Activated gamma-delta T cell treated with anti-CD3 and anti-CD28 coated beads, Interleukin-2, amount 50 U/mL, for 16 hours (primary cell): Measurements from ENCODE around the gene KPRP.

ENCODE experiments used
- DNase-seq: peaks from one replicate; pipeline ENCODE4 v3.0.0-alpha.2; 2020; ENCODE audit warnings: low read depth

KPRP gene

DNA sequence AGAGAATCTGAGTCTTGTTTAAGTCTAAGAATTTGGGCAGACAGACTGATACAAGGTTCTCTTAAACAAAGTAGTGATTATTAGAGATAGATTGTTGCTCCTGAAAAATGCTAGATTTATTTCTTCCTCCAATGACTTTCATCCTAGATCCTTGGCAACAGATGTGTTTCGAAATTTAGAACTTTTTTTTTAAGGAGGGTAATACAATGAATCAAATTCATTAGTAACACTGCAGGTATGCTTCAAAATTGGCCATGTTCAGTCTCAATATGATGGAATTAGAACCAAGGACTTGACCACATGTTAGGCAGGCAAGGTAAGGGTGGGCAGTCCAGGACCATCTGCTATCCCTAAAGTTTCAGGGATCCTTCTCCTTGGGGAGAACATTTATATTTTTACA is 12.6 kb downstream of the KPRP start:
- no peak for DNase-seq

DNA sequence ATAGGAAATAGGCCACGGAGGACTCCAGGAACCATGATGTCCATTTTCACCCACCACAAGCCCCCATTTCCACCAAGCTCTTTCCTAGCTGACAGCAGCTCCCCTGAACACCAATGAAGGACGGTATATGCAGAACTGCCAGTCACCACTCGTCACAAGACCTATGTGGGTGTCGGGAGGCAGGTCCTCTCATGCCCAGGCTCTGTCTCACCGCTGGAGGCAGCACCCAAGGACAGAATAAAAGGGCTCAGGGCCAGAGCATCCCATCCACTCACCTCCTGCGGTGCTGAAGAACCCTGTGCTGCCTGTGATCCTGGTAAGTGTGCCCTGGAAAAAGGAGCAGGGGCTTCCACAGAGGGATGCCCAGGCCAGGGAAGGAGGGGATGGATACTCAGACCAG is 17.1 kb downstream of the KPRP start, which contains the start of gene LCE1F:
TSS of gene LCE1F (plus strand) at position 266 of the 400 bp plus-strand sequence. CDS start 1,232 bp downstream, outside the sequence.
- DNase-seq, result no peak

DNA sequence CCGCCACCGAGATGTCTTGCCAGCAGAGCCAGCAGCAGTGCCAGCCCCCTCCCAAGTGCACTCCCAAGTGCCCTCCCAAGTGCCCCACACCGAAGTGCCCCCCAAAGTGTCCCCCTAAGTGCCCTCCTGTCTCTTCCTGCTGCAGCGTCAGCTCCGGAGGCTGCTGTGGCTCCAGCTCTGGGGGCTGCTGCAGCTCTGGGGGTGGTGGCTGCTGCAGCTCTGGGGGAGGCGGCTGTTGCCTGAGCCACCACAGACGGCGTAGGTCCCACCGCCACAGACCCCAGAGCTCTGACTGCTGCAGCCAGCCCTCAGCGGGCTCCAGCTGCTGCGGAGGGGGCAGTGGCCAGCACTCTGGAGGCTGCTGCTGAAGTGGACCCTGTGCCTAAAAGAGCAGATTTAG is 18.5 kb downstream of the KPRP start:
- no peak for DNase-seq

DNA sequence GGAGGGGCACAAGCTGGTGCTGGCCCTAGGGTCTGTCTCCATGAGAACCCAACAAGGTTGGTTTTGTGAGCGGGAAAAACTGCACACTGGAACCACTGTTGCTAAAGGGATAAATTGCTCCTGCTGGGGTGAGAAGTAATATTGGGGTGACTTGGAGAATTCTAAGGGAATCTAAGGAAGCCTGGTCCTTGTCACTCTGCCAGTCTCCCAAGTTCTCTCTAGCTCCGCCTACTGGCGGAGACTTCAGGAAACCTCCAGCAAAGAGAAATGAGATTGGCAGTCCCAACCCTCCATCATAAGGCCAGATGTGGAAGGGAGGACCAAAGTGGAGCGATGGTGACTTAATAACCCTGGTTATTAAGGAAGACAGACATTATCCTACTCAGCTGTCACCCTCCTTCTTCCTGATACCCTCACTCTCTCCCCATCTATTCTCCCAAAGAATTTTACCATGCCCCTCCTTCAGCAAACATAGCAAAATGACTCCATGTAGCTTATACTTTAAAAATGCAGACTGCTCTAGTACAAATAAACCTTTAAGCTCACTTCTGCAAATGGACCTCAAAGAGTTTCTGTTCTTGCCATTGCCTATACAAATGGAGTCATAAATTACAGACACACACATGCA is 19.8 kb downstream of the KPRP start:
- DNase-seq, result no peak

DNA sequence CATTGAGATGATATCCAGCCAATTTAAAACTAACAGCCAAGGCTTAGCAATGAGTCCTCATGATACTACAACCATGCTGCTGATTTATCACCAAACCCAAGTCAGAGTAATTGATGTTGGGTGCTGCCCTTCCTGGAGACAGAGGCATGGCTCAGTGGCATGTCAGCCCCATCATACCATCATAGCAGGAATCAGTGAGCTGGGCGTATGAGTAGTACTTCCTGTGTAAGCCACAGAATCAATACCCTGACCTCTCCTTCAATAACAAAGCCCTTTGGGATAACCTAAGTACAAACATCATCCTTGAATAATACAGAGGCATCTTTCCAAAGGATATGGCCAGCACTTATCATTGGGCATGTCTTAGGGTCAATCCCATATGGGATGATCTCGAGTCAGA is 25.3 kb downstream of the KPRP start:
- no peak for DNase-seq

DNA sequence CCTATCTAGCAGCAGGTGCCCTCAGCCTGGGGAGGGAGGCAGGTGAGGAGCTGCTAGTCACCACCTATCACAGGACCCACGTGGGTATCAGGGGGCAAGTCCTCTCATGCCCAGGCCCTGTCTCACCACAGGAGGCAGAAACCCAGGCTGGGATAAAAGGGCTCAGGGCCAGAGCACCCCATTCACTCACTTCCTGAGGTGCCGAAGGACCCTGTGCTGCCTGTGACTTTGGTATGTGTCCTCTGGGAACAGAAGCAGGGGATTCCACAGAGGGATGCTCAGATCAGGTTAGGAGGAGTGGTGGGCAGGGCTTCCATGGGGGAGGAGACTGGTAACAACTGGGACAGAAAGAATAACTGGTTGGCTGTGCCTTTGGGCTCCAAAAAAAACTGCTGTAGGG is 28.3 kb downstream of the KPRP start, which contains the start of gene LCE1E:
TSS of gene LCE1E (plus strand) at position 181 of the 400 bp plus-strand sequence. CDS start 1,043 bp downstream, outside the sequence.
- no peak for DNase-seq

DNA sequence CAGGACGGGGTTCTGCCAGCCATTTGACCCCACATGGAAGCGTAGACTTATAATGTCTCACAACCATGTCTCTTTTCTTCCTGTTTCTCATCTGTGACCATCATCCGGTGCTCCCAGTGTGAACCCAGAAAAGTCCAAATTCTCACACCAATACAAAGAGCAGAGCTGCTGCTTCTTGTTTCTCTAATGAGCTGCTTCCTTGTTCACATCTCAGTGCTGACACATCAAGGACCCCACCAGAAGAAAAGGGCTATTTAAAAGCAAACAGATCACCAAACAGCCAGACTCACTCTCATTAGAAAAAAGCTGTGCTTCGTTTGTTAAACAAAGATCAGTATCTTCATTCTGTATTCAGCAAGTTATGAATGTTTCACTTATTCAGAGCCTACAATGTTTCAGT is 37.9 kb downstream of the KPRP start:
- DNase-seq, result no peak

DNA sequence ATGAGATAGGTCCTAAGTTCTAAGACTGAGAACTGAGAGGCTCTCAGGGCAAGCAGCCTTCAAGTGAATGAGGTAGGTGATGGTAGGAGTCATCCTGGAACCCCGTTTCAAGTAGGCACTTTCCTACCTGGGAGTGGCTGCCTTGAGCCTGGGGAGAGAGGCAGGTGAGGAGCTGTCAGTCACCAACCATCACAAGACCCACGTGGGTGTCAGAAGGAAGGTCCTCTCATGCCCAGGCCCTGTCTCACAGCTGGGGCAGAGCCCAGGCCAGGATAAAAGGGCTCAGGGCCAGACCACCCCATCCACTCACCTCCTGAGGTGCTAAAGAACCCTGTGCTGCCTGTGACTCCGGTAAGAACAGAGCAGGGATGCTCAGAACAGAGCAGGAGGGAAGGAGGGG is 38.6 kb downstream of the KPRP start, which contains the start of gene LCE1D:
TSS of gene LCE1D (plus strand) at position 301 of the 400 bp plus-strand sequence. CDS start 1,074 bp downstream, outside the sequence.
- DNase-seq, result no peak

DNA sequence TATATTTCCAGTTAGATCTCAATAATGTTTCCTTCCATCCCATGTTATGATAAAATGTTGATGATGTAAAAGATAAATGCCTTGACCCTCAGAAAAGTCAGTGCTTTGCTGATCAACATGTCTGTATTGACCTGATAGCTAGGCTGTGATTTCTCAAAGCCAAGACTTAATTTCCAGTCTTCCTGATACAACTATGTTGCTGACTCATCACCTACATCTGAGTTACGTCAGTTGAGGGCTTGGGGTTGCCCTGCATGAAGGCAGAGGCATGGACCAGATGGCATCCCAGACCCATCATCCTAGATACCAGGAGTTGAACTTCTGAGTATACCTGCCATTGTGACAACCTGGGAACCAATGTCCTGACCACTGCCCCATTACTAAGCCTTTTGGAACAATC is 43.5 kb downstream of the KPRP start:
- no peak for DNase-seq

DNA sequence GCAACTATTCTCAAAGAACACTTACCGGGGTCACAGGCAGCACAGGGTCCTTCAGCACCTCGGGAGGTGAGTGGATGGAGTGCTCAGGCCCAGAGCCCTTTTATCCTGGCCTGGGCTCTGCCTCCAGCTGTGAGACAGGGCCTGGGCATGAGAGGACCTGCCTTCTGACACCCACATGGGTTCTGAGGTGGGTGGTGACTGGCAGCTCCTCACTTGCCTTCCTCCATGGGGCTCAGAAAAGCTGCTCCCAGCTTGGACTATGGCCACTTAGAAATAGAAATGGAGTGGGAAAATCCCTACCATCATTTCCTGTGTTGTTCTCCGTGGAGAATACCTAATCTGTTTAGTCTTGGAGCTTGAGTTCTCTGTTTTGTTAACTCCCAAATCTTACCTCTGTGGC is 48.8 kb downstream of the KPRP start, which contains the start of gene LCE1C:
TSS of gene LCE1C (minus strand) at position 76 of the 400 bp plus-strand sequence. CDS start 1,173 bp downstream, outside the sequence.
- no peak for DNase-seq

DNA sequence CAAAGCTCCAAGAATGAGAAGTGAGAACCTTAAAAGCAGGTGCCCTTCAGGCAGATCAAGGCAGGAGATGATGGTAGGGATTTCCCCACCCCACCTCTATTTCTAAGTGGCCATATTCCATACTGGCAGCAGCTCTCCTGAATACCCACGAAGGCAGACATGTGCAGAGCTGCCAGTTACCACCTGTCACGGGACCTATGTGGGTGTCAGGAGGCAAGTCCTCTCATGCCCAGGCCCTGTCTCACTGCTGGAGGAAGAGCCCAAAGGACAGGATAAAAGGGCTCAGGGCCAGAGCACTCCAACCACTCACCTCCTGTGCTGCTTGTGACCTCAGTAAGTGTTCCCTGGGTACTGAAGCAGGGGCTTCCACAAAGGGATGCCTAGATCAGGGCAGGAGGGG is 53.2 kb downstream of the KPRP start:
- DNase-seq, result no peak
